Measurements from ENCODE around the gene EIF1AD. TPM values are rescaled to one million over a fixed set of nuclear protein-coding genes. Genes with fewer than 3 reads are reported as not detected.

EIF1AD gene
- total RNA-seq, 3 donors from 2014 or later = 25.5 to 35.3 (median 30.3) TPM

- Histone ChIP-seq H3K36me3 (ENCODE audit: low read depth) (no peaks in the 10 kb centered on the region), H3K4me1 (ENCODE audit: low read depth) (no peaks in the 10 kb centered on the region), H3K4me3 (no peak overlapping the region), H3K9me3 (no peaks in the 10 kb centered on the region)
- no peak for DNase-seq
- no peak for ATAC-seq
- TF ChIP-seq CTCF (IDR thresholded peaks at IDR 0.05) = no peak
- intact Hi-C loops (cut with DNase I, micrococcal nuclease) = no loop called here
Measured at GRCh38 chr11:66042227-66042995, 40.5 kb upstream of the EIF1AD start.

DNA sequence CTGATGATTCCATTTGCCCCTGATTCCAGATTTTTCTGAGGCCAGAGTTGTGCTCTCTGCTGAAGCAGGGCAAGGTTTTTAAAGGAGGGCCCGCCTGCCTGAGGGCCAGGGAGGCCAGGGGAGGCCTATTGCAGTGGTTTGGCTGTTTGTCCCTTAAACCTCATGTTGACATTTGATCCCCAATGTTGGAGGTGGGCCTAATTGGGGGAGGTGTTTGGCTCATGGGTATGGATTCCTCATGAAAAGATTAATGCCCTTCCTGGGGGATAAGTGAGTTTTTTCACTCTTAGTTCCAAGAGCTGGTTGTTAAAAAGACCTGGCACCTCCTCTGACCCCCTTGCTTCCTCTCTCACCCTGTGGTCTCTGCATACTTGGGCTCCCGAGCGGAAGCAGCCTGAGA, 37.8 kb upstream of the EIF1AD start:
- no peak overlapping the region for H3K4me3 ChIP-seq
- ATAC-seq = no peak
- TF ChIP-seq CTCF (IDR thresholded peaks at IDR 0.05) = no peak
- DNase-seq = no peak
- intact Hi-C loops (cut with DNase I, micrococcal nuclease) = no loop called here
- no peaks in the 10 kb centered on the region for H3K36me3 ChIP-seq (ENCODE audit: low read depth)
- H3K9me3 ChIP-seq = no peaks in the 10 kb centered on the region
- no peaks in the 10 kb centered on the region for H3K4me1 ChIP-seq (ENCODE audit: low read depth)

GRCh38 chr11:66037327-66037726, 35.4 kb upstream of the EIF1AD start:
- Histone ChIP-seq H3K4me3 (no peak overlapping the region), H3K4me1 (ENCODE audit: low read depth) (no peaks in the 10 kb centered on the region), H3K9me3 (no peaks in the 10 kb centered on the region), H3K36me3 (ENCODE audit: low read depth) (no peaks in the 10 kb centered on the region)
- DNase-seq = no peak
- no peak for TF ChIP-seq CTCF (IDR thresholded peaks at IDR 0.05)
- intact Hi-C loops (cut with DNase I, micrococcal nuclease) = no loop called here
- ATAC-seq = no peak

DNA sequence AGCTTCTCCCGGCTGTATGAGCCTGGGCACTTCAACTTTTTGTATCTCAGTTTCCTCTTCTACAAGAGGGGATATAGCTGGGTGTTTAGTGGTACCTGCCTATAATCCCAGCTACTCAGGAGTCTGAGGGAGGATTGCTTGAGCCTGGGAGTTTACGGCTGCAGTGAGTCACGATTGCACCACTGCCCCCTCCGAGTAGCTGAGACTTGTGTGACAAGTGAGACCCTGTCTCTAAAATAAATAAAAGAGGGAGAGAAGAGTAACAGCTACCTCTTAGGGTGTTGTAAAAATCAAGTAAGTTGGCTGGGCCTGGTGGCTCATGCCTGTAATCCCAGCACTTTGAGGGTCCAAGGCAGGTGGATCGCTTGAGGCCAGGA, 34.4 kb upstream of the EIF1AD start:
- no peaks in the 10 kb centered on the region for H3K9me3 ChIP-seq
- no peak for ATAC-seq
- DNase-seq = no peak

DNA sequence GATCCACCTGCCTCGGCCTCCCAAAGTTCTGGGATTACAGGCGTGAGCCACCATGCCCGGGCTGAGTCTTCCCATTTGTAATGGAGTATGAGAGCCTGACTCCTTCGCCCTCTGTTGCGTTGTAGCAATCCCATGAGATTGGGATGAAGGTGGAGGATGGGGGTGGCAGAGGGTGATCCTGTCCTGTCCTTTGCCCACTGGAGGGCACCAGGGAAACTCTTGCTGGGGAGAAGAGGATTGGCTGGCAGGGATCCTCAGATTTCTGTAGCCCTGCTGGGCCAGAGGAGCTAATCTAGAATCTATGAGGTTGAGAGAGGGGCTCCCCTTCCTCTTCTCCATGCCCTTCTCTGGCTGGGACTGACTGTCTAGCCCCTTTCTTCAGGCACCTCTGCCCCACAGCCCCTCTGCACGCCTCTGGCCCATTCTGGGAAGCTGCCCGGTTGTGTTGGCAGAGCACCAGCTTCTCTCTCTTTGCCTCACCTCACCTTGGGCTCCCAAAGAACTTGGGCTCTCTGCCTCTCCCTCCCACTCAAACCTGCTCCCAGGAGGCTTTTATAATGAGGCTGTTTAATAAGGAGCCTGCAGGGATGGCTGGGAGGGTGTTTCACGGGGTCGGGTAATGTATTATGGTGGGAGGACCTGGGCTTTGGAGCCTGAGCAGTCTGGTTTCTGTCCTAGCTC, 33.8 kb upstream of the EIF1AD start:
- TF ChIP-seq CTCF (IDR thresholded peaks at IDR 0.05) = no peak
- no peak for ATAC-seq
- H3K4me1 ChIP-seq (ENCODE audit: low read depth) = no peaks in the 10 kb centered on the region
- no peak overlapping the region for H3K4me3 ChIP-seq
- no peaks in the 10 kb centered on the region for H3K36me3 ChIP-seq (ENCODE audit: low read depth)
- no peaks in the 10 kb centered on the region for H3K9me3 ChIP-seq
- intact Hi-C loops (cut with DNase I, micrococcal nuclease) = no loop called here
- DNase-seq = no peak

More for the DNA sequence above, 34.4 kb upstream of the EIF1AD start:
- no peak overlapping the region for H3K4me3 ChIP-seq
- no peaks in the 10 kb centered on the region for H3K4me1 ChIP-seq (ENCODE audit: low read depth)
- TF ChIP-seq CTCF (IDR thresholded peaks at IDR 0.05) = no peak
- intact Hi-C loops (cut with DNase I, micrococcal nuclease) = no loop called here
- no peaks in the 10 kb centered on the region for H3K36me3 ChIP-seq (ENCODE audit: low read depth)

All from mucosa of descending colon (tissue), 3 donors.